A172 (cell line): Measurements from ENCODE around the gene AP3B2. TPM values are rescaled to one million over a fixed set of nuclear protein-coding genes. Genes with fewer than 3 reads are reported as not detected.

Source experiments
- total RNA-seq: library from RNA; depleted of rRNA; stranded (reverse); fragments of >200 nt; shearing (Covaris generic); gene quantifications from 2 replicates; pipeline ENCODE4 v1.2.3, GENCODE V29; 2014; rRNA removed

AP3B2 gene
- total RNA-seq, 1 experiment from 2014 or later = 0.09 TPM

Other genes starting within 250 kb of the AP3B2 start
- gene RPS17, start 169.4 kb downstream of the AP3B2 start, total RNA-seq = 2,056 and 2,688 TPM in 2 replicates
- gene CPEB1, start 62.5 kb downstream of the AP3B2 start, total RNA-seq = 10.8 and 11.3 TPM in 2 replicates
- gene FSD2, start 96.2 kb upstream of the AP3B2 start, total RNA-seq = not detected in 2 replicates
- 4.7 and 6.3 TPM in 2 replicates for gene WHAMM, start 99.8 kb upstream of the AP3B2 start, total RNA-seq
- 26.7 and 34.1 TPM in 2 replicates for gene HOMER2, start 242.8 kb upstream of the AP3B2 start, total RNA-seq